ENCODE results near the gene GTF2H4. TPM values are rescaled to one million over a fixed set of nuclear protein-coding genes. Genes with fewer than 3 reads are reported as not detected.
A peak's percentile ranks its signal among the peaks of the same experiment; 100 is the strongest.

Gene GTF2H4
- total and polyA plus RNA-seq, 12 donors, result 3.7 to 71.9 (median 29.9) TPM

DNA sequence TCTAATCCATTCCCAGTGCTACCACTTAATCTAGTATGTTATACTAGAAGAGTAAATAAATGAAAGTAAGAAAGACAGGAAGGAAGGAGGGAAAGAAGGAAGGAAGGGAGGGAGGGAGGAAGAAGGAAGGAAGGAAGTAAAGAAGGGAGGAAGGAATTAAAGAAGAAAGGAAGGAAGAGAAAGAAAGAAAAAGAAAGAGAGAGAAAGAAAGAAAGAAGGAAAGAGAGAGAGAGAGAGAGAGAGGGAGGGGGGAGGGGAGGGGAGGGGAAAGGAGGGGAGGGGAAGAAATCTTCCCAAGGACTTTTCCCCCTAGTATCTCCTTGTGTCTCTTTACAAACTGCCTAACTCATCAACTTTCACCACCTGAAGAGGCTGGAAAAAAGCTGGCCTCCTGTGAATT, 54.7 kb downstream of the GTF2H4 start:
- no peaks in the 10 kb centered on the region for H3K27me3 ChIP-seq
- no peaks in the 10 kb centered on the region for H3K36me3 ChIP-seq (replicated peaks in 1 of 2)
- H3K4me3 ChIP-seq, result no peak overlapping the region
- no peak for TF ChIP-seq POLR2A (IDR thresholded peaks at IDR 0.05)
- TF ChIP-seq, protein P1, sequence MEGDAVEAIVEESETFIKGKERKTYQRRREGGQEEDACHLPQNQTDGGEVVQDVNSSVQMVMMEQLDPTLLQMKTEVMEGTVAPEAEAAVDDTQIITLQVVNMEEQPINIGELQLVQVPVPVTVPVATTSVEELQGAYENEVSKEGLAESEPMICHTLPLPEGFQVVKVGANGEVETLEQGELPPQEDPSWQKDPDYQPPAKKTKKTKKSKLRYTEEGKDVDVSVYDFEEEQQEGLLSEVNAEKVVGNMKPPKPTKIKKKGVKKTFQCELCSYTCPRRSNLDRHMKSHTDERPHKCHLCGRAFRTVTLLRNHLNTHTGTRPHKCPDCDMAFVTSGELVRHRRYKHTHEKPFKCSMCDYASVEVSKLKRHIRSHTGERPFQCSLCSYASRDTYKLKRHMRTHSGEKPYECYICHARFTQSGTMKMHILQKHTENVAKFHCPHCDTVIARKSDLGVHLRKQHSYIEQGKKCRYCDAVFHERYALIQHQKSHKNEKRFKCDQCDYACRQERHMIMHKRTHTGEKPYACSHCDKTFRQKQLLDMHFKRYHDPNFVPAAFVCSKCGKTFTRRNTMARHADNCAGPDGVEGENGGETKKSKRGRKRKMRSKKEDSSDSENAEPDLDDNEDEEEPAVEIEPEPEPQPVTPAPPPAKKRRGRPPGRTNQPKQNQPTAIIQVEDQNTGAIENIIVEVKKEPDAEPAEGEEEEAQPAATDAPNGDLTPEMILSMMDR (IDR thresholded peaks at IDR 0.05), result no peak
- intact Hi-C loops (cut with DNase I), result no loop called here
- H3K4me1 ChIP-seq (replicated peaks in 1 of 2), result no peaks in the 10 kb centered on the region
- no peak overlapping the region for H3K27ac ChIP-seq
- DNase-seq, result no peak
- H3K9me3 ChIP-seq (replicated peaks in 1 of 3), result no peaks in the 10 kb centered on the region

DNA sequence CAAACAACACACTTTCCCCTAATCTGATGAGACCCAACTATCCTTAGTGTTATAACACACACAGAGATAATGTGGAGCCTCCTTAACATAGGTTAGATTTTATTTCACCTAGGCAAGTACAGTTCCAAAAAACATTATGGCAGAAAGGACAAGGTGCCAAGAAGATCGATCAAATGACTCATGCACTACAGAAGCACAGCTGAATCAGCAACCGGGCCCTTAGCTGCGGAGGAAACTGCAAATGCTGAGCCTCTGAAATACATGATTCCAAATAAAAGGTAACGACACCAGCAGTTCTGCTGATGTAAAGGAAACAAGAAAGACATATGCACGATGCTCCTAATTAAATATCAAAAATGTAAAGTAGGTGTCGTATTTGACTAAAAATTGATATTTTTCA, 55.6 kb downstream of the GTF2H4 start:
- intact Hi-C loops (cut with DNase I), result no loop called here
- 40 to 51% (median 48%) methylated on average over 6 of the region's 6 CpGs for WGBS, 4 donors
- Histone ChIP-seq H3K4me3 (no peak overlapping the region), H3K9me3 (replicated peaks in 1 of 3) (no peaks in the 10 kb centered on the region), H3K36me3 (replicated peaks in 1 of 2) (no peaks in the 10 kb centered on the region), H3K27ac (no peak overlapping the region), H3K27me3 (no peaks in the 10 kb centered on the region), H3K4me1 (replicated peaks in 1 of 2) (no peaks in the 10 kb centered on the region)
- peak in 6 of 7 donors; percentile 40 to 61 (median 52) for DNase-seq
- TF ChIP-seq, protein P1 (IDR thresholded peaks at IDR 0.05), result no peak
- TF ChIP-seq POLR2A (IDR thresholded peaks at IDR 0.05), result no peak

Small RNA genes lying within 50 kb of the gene (microRNA-seq; reads per million reads assigned to microRNA genes)
- 0.89 to 2.6 (median 1.5) reads per million in 3 donors for gene MIR4640

Small RNA genes lying within 50 kb of the gene (small RNA-seq; reads per million reads assigned to genes)
- 0 reads per million in 2 donors for gene RF00019

Other genes starting within 250 kb of the GTF2H4 start
- 10 to 100 TPM; 16.4 to 39.7 (median 28.0) TPM for gene DHX16, start 235.2 kb upstream of the GTF2H4 start, total RNA-seq
- gene DHX16, start 235.2 kb upstream of the GTF2H4 start, polyA plus RNA-seq, result 10 to 100 TPM; 37.7 to 75.9 (median 39.0) TPM
- 10 to 100 TPM in 8 of 9 donors, 1 to 10 TPM in 1; 6.4 to 58.9 (median 37.3) TPM for gene PPP1R18, start 221.6 kb upstream of the GTF2H4 start, total RNA-seq
- gene PPP1R18, start 221.6 kb upstream of the GTF2H4 start, polyA plus RNA-seq, result 100 to 1,000 TPM in 2 of 3 donors, 10 to 100 TPM in 1; 33.1 to 120 (median 115) TPM
- 10 to 100 TPM in 4 of 9 donors, 1 to 10 TPM in 5; 1.8 to 22.6 (median 10.0) TPM for gene NRM, start 217.2 kb upstream of the GTF2H4 start, total RNA-seq
- gene NRM, start 217.2 kb upstream of the GTF2H4 start, polyA plus RNA-seq, result 10 to 100 TPM; 11.4 to 39.3 (median 24.9) TPM
- gene MDC1, start 190.9 kb upstream of the GTF2H4 start, total RNA-seq, result 10 to 100 TPM in 5 of 9 donors, 1 to 10 TPM in 4; 2.8 to 27.6 (median 12.0) TPM
- 10 to 100 TPM; 16.8 to 26.9 (median 21.0) TPM for gene MDC1, start 190.9 kb upstream of the GTF2H4 start, polyA plus RNA-seq
- 100 to 1,000 TPM in 8 of 9 donors, 10 to 100 TPM in 1; 90.3 to 439 (median 219) TPM for gene TUBB, start 187.9 kb upstream of the GTF2H4 start, total RNA-seq
- 100 to 1,000 TPM; 107 to 473 (median 177) TPM for gene TUBB, start 187.9 kb upstream of the GTF2H4 start, polyA plus RNA-seq
- gene FLOT1, start 165.5 kb upstream of the GTF2H4 start, total RNA-seq, result 100 to 1,000 TPM; 162 to 449 (median 338) TPM
- 100 to 1,000 TPM; 390 to 599 (median 411) TPM for gene FLOT1, start 165.5 kb upstream of the GTF2H4 start, polyA plus RNA-seq
- 10 to 100 TPM in 7 of 9 donors, 1 to 10 TPM in 2; 1.6 to 66.2 (median 38.2) TPM for gene IER3, start 163.7 kb upstream of the GTF2H4 start, total RNA-seq
- gene IER3, start 163.7 kb upstream of the GTF2H4 start, polyA plus RNA-seq, result 100 to 1,000 TPM in 1 of 3 donors, 10 to 100 TPM in 2; 10.3 to 136 (median 49.1) TPM
- gene DDR1, start 23.7 kb upstream of the GTF2H4 start, total RNA-seq, result 100 to 1,000 TPM in 4 of 9 donors, 10 to 100 TPM in 5; 33.5 to 239 (median 81.2) TPM
- gene DDR1, start 23.7 kb upstream of the GTF2H4 start, polyA plus RNA-seq, result 10 to 100 TPM; 18.0 to 53.3 (median 50.5) TPM
- 10 to 100 TPM; 17.1 to 51.6 (median 31.1) TPM for gene VARS2, start 6.0 kb downstream of the GTF2H4 start, total RNA-seq
- 10 to 100 TPM; 21.2 to 89.6 (median 55.4) TPM for gene VARS2, start 6.0 kb downstream of the GTF2H4 start, polyA plus RNA-seq
- 1 to 10 TPM in 1 of 9 donors, under 1 TPM in 2, not detected in 6; 0.38 to 1.5 (median 0.39) TPM for gene SFTA2, start 24.0 kb downstream of the GTF2H4 start, total RNA-seq
- under 1 TPM in 2 of 3 donors, not detected in 1; 0.20 to 0.24 TPM for gene SFTA2, start 24.0 kb downstream of the GTF2H4 start, polyA plus RNA-seq
- not detected for gene MUCL3, start 32.8 kb downstream of the GTF2H4 start, total RNA-seq
- under 1 TPM in 2 of 3 donors, not detected in 1; under 0.01 to 0.02 TPM for gene MUCL3, start 32.8 kb downstream of the GTF2H4 start, polyA plus RNA-seq
- gene MUC21, start 75.5 kb downstream of the GTF2H4 start, total RNA-seq, result not detected
- under 1 TPM in 2 of 3 donors, not detected in 1; 0.16 to 0.34 TPM for gene MUC21, start 75.5 kb downstream of the GTF2H4 start, polyA plus RNA-seq
- gene MUC22, start 102.3 kb downstream of the GTF2H4 start, total RNA-seq, result not detected
- gene MUC22, start 102.3 kb downstream of the GTF2H4 start, polyA plus RNA-seq, result not detected
- not detected for gene C6orf15, start 204.4 kb downstream of the GTF2H4 start, total RNA-seq
- not detected for gene C6orf15, start 204.4 kb downstream of the GTF2H4 start, polyA plus RNA-seq
- 1 to 10 TPM in 3 of 9 donors, under 1 TPM in 6; 0.06 to 2.3 (median 0.52) TPM for gene PSORS1C1, start 206.6 kb downstream of the GTF2H4 start, total RNA-seq
- gene PSORS1C1, start 206.6 kb downstream of the GTF2H4 start, polyA plus RNA-seq, result 1 to 10 TPM in 2 of 3 donors, under 1 TPM in 1; 0.60 to 5.1 (median 1.9) TPM
- gene CDSN, start 212.2 kb downstream of the GTF2H4 start, total RNA-seq, result not detected
- under 1 TPM in 2 of 3 donors, not detected in 1; 0.03 to 0.08 TPM for gene CDSN, start 212.2 kb downstream of the GTF2H4 start, polyA plus RNA-seq
- gene PSORS1C2, start 230.9 kb downstream of the GTF2H4 start, total RNA-seq, result not detected
- not detected for gene PSORS1C2, start 230.9 kb downstream of the GTF2H4 start, polyA plus RNA-seq
- gene CCHCR1, start 249.6 kb downstream of the GTF2H4 start, total RNA-seq, result 10 to 100 TPM in 7 of 9 donors, 1 to 10 TPM in 2; 6.4 to 23.7 (median 13.6) TPM
- gene CCHCR1, start 249.6 kb downstream of the GTF2H4 start, polyA plus RNA-seq, result 10 to 100 TPM in 2 of 3 donors, 1 to 10 TPM in 1; 4.5 to 27.4 (median 16.0) TPM

Data from adrenal gland (tissue), 12 donors.